Keratinocyte (primary cell): ENCODE measurements around the gene NDUFAF3. TPM values are rescaled to one million over a fixed set of nuclear protein-coding genes. Genes with fewer than 3 reads are reported as not detected.

Experiments used
- DNase-seq: peaks from one replicate; pipeline ENCODE4 v3.0.0-alpha.2; 2011; ENCODE audit warnings: low read depth, missing footprints, low spot score
- FAIRE-seq: peaks from 2 replicates; lab custom pipeline; 2011; peaks lifted over from hg19 to GRCh38; lab: Jason Lieb, UNC
- H2AFZ ChIP-seq: 2 replicates; pipeline ENCODE4 v1.6.0; 2012; ENCODE audit warnings: low read length, control low read depth, inconsistent platforms; ENCODE audit not compliant: control insufficient read depth
- H3K27ac ChIP-seq: 2 replicates; pipeline ENCODE4 v1.5.1; 2011; ENCODE audit warnings: low read length; ENCODE audit not compliant: control insufficient read depth, insufficient read depth
- H3K27me3 ChIP-seq: 3 replicates; pipeline ENCODE4 v1.6.0; 2011; ENCODE audit warnings: low read length; ENCODE audit not compliant: control insufficient read depth, insufficient read depth; ENCODE audit errors: extremely low read depth
- H3K36me3 ChIP-seq, 2 experiments: 2 replicates in 1 of 2; 3 replicates in 1 of 2; pipeline ENCODE4 v1.5.1; 2011; ENCODE audit warnings: low read length in 2 of 2, mild to moderate bottlenecking in 1 of 2; ENCODE audit not compliant: control insufficient read depth in 2 of 2, insufficient read depth in 2 of 2; ENCODE audit errors: extremely low read depth in 1 of 2
- H3K4me1 ChIP-seq: 3 replicates; pipeline ENCODE4 v1.5.1; 2011; ENCODE audit warnings: low read length; ENCODE audit not compliant: control insufficient read depth, insufficient read depth; ENCODE audit errors: extremely low read depth
- H3K4me2 ChIP-seq: 3 replicates; pipeline ENCODE4 v1.6.0; 2011; ENCODE audit warnings: low read depth, low read length; ENCODE audit not compliant: control insufficient read depth, insufficient read depth; ENCODE audit errors: extremely low read depth
- H3K4me3 ChIP-seq, 3 experiments: fragments of 200-600 bp in 1 of 3; sonication (generic) in 1 of 3; 2 replicates in 2 of 3; 3 replicates in 1 of 3; pipeline ENCODE4 v1.5.1; 2011 to 2016; ENCODE audit warnings: low read length in 3 of 3, mild to moderate bottlenecking in 3 of 3, control low read depth in 2 of 3, inconsistent platforms in 1 of 3, low read depth in 1 of 3, mixed read lengths in 1 of 3, mixed run types in 1 of 3, moderate library complexity in 1 of 3; ENCODE audit not compliant: control insufficient read depth in 2 of 3, insufficient read depth in 2 of 3; ENCODE audit errors: extremely low read depth in 1 of 3
- H3K79me2 ChIP-seq: 2 replicates; pipeline ENCODE4 v1.6.0; 2012; ENCODE audit warnings: low read length; ENCODE audit not compliant: control insufficient read depth, insufficient read depth
- H3K9ac ChIP-seq: 3 replicates; pipeline ENCODE4 v1.6.0; 2011; ENCODE audit warnings: low read length; ENCODE audit not compliant: control insufficient read depth, insufficient read depth; ENCODE audit errors: extremely low read depth
- H3K9me1 ChIP-seq: 3 replicates; pipeline ENCODE4 v1.6.0; 2011; ENCODE audit warnings: low read length; ENCODE audit not compliant: control insufficient read depth, insufficient read depth; ENCODE audit errors: extremely low read depth
- H3K9me3 ChIP-seq: 2 replicates; pipeline ENCODE4 v1.5.1; 2012; ENCODE audit warnings: low read depth, low read length; ENCODE audit not compliant: control insufficient read depth
- H4K20me1 ChIP-seq: 3 replicates; pipeline ENCODE4 v1.6.0; 2011; ENCODE audit warnings: low read length; ENCODE audit not compliant: control insufficient read depth, insufficient read depth; ENCODE audit errors: extremely low read depth
- EZH2 ChIP-seq: IDR thresholded peaks from one replicate; pipeline ENCODE4 v1.6.1; 2012; ENCODE audit warnings: inconsistent platforms, mild to moderate bottlenecking, low read length, moderate library complexity
- dilution Hi-C: fragments of 300-500 bp; cut with MboI; formaldehyde crosslinking; loops from one replicate; pipeline ENCODE4 v1.7.0; 2020; ENCODE audit warnings: low sequenced_read_pairs; ENCODE audit not compliant: extremely low pct_ligation_motif_present
- polyA plus RNA-seq, 5 experiments: library from polyadenylated mRNA; depleted of rRNA in 3 of 5; stranded (reverse) in 3 of 5; stranded (forward) in 1 of 5; unstranded in 1 of 5; fragments of >200 nt; gene quantifications; 1 replicate in 1 of 5; 2 replicates in 3 of 5; 3 replicates in 1 of 5; pipeline versions ENCODE4 v1.2.1 to v1.2.3, GENCODE V29; 2011 to 2012; ENCODE audit warnings: missing spikeins in 2 of 5, low read depth in 1 of 5, low replicate concordance in 1 of 5
- TF ChIP-seq, protein P1 (sequence below), 3 experiments: IDR thresholded peaks in 1 of 3; conservative IDR thresholded peaks in 1 of 3; optimal IDR thresholded peaks in 1 of 3; 2 replicates in 2 of 3; 3 replicates in 1 of 3; pipeline versions ENCODE3 to v1.5.1; 2011; ENCODE audit warnings: low read length in 3 of 3, mild to moderate bottlenecking in 3 of 3, moderate library complexity in 2 of 3, control low read depth in 1 of 3, inconsistent platforms in 1 of 3; ENCODE audit not compliant: insufficient read depth in 2 of 3; ENCODE audit errors: extremely low read depth in 1 of 3

Gene NDUFAF3
- polyA plus RNA-seq, 1 donor (not counting 4 experiments of a cell fraction or from before 2014, with no cell fraction given) = 38.3 TPM

DNA sequence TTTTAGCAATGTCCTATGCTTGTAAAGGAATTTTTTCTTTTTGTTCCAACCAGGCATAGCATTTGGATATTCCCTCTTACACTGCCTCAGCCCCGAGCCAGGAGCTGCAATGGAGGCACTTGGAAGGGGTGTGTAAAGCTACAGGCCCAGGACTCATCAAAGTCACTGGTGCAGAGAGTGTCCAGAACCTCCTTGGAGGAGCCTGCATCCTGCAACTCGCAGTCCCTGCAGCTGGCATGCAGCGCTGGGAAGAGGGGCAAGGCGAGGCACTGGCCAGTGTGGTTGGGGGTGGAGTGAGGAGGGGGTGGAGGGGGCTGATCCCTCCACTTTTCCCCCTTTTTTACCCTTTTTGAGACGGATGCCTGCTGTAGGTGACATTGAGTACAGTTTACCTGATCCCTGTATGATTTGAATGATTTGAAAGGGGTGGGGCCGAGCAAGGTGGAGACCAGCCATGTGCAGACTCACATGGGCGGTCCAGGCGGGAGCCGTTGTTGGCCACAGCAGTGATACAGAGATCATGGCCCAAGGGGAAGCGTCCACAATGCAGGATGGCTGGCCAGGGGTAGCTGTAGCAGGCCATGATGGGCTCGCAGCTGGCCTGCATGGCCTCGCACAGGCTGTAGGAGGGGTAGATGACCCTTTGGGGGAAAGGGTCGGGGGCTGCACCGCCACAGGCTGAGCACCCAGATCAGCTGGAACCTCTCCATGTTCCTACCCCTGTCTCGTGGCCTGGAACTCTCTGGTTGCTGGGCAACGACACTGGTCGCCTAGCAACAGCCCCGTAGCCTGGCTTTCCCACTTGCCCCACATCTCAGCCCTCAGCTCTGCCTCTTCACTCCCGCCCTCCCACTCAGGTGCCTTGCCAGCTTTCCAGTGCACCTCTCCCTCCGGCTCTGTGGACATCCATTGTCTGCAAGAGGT lies 23.9 kb upstream of the NDUFAF3 start:
- H3K79me2 ChIP-seq = no peaks in the 10 kb centered on the region
- H3K36me3 ChIP-seq = no peaks in the 10 kb centered on the region
- H3K27ac ChIP-seq = no peak overlapping the region
- no peaks in the 10 kb centered on the region for H3K4me1 ChIP-seq
- H3K4me3 ChIP-seq = no peak overlapping the region
- TF ChIP-seq EZH2 = no peak
- TF ChIP-seq, protein P1, sequence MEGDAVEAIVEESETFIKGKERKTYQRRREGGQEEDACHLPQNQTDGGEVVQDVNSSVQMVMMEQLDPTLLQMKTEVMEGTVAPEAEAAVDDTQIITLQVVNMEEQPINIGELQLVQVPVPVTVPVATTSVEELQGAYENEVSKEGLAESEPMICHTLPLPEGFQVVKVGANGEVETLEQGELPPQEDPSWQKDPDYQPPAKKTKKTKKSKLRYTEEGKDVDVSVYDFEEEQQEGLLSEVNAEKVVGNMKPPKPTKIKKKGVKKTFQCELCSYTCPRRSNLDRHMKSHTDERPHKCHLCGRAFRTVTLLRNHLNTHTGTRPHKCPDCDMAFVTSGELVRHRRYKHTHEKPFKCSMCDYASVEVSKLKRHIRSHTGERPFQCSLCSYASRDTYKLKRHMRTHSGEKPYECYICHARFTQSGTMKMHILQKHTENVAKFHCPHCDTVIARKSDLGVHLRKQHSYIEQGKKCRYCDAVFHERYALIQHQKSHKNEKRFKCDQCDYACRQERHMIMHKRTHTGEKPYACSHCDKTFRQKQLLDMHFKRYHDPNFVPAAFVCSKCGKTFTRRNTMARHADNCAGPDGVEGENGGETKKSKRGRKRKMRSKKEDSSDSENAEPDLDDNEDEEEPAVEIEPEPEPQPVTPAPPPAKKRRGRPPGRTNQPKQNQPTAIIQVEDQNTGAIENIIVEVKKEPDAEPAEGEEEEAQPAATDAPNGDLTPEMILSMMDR (optimal IDR thresholded peaks at IDR 0.05 in 1 of 3, IDR thresholded peaks at IDR 0.05 in 1 of 3, conservative IDR thresholded peaks at IDR 0.05 in 1 of 3; ENCODE audit: extremely low read depth in 1 of 3, insufficient read depth in 2 of 3, low read length in 3 of 3) = no peak
- no peaks in the 10 kb centered on the region for H4K20me1 ChIP-seq
- no peaks in the 10 kb centered on the region for H3K27me3 ChIP-seq
- no peak overlapping the region for H3K9ac ChIP-seq
- H3K9me1 ChIP-seq = no peaks in the 10 kb centered on the region
- FAIRE-seq = no peak
- dilution Hi-C loops = no loop called here
- no peaks in the 10 kb centered on the region for H3K9me3 ChIP-seq
- no peak for DNase-seq
- no peak overlapping the region for H2AFZ ChIP-seq
- no peak overlapping the region for H3K4me2 ChIP-seq

DNA sequence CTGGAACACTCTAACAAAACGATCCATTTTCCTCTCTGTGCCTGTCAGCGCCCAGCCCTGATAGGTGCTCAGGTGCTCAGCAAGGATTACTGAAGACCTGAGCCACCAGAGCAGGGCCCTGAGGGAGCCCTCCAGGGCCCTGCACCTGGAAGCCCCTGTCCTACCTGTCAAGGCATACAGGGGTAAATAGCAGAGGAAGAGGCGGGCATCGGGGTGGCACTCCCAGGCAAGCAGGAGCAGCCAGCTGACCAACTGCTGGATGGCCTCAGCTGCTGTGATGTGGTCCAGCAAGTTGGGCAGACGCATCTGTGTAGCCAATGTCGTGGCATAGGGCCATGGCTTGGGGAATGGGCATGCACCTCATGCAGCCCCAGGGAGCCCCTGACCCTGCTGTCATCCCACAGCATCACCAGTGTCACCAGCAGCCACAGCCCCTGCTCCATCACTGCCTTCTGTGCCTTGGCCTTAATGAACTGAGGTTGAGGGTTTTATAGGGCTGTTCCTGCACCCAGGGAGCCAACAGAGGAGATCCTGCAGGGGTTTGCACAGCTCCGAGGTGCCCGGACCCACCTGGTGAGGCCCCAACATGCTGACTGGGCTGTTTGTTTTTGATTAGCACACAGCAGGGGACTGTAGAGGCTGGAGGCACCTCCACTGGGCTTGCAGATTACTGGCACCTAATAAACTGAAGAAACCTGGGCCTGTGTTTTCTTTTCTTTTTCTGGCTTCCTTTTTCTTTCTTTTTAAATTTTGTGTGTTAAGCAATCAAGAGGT lies 22.6 kb upstream of the NDUFAF3 start:
- H3K36me3 ChIP-seq = no peaks in the 10 kb centered on the region
- H2AFZ ChIP-seq = no peak overlapping the region
- H3K27ac ChIP-seq = no peak overlapping the region
- H3K9ac ChIP-seq = no peak overlapping the region
- DNase-seq = no peak
- H3K9me1 ChIP-seq = no peaks in the 10 kb centered on the region
- H3K9me3 ChIP-seq = no peaks in the 10 kb centered on the region
- no peaks in the 10 kb centered on the region for H3K4me1 ChIP-seq
- no peak overlapping the region for H3K4me2 ChIP-seq
- TF ChIP-seq, protein P1 (optimal IDR thresholded peaks at IDR 0.05 in 1 of 3, IDR thresholded peaks at IDR 0.05 in 1 of 3, conservative IDR thresholded peaks at IDR 0.05 in 1 of 3; ENCODE audit: extremely low read depth in 1 of 3, insufficient read depth in 2 of 3, low read length in 3 of 3) = no peak
- no peak for TF ChIP-seq EZH2
- FAIRE-seq = no peak
- no peaks in the 10 kb centered on the region for H3K79me2 ChIP-seq
- H3K27me3 ChIP-seq = no peaks in the 10 kb centered on the region
- dilution Hi-C loops = no loop called here
- no peaks in the 10 kb centered on the region for H4K20me1 ChIP-seq
- no peak overlapping the region for H3K4me3 ChIP-seq
